Stimulated activated CD4-positive, alpha-beta T cell treated with anti-CD3 and anti-CD28 coated beads, TNF-alpha, amount 100 ng/mL, for 4 hours (primary cell): Measurements from ENCODE around the gene NRIP2.
A peak's percentile ranks its signal among the peaks of the same experiment; 100 is the strongest.
"Not testable (repeated sequence)": the region's sequence is repeated elsewhere in the genome, so short reads cannot be mapped to it uniquely, and the experiment has no call there.

Source experiments
- DNase-seq, 3 experiments: peaks; one replicate each; pipeline ENCODE4 v3.0.0-alpha.2; 2020; ENCODE audit warnings: low read depth in 3 of 3

The NRIP2 gene, protein sequence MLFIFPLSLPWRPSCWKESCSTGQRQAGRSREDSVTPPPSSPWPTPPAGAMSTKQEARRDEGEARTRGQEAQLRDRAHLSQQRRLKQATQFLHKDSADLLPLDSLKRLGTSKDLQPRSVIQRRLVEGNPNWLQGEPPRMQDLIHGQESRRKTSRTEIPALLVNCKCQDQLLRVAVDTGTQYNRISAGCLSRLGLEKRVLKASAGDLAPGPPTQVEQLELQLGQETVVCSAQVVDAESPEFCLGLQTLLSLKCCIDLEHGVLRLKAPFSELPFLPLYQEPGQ

DNA sequence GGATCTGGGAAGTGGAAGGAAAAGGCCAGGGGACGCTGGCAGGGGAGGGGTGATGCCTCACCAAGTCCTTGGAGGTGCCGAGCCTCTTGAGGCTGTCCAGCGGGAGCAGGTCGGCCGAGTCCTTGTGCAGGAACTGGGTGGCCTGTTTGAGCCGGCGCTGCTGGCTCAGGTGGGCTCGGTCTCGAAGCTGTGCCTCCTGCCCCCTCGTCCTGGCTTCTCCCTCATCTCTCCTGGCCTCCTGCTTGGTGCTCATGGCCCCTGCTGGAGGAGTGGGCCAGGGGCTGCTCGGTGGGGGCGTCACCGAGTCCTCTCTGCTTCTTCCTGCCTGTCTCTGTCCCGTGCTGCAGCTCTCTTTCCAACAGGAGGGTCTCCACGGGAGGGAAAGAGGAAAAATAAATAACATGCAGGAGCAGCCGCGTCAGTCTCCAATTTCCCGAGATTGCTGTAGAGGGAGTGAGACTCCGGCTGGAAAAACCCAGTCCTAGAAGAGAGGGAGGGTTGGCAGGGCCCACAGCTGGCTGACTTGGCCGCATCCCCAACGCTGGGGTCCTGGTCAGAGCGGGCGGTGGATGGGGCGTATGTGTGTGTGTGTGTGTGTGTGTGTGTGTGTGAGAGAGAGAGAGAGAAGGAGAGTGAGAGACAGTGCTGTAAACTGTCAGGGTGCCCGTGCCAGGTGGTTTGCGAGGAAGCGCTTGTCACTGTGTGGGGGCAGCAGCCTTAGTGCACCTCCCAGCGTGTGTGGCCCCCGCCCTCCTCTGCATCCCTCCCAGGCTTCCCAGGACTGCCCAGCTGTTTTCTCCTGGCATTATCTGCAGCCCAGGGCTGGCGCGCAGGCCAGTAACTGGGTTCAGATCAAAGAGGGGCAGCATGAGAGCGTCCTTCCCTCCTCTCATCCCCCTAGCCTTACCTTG, at the start of gene NRIP2:
Gene NRIP2 (minus strand): TSS at position 455 of the 911 bp plus-strand sequence. CDS start 52 bp downstream, at position 403.
- no peak for DNase-seq

DNA sequence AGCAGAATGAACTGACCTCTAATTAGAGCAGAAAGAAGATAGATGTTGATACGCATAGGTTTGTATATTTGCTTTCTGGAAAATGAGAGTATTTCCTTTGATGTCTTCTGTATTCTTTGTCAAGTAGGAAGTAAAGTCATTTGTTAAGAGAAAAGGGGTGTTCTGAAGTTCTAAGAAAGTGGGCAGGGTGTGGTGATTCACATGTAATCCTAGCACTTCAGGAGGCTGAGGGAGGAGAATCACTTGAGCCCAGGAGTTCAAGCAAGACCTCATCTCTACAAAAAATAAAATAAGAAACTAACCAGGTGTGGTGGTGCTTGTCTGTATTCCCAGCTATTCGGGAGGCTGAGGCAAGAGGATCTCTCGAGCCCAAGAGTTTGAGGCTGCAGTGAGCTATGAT, 45.0 kb upstream of the NRIP2 start:
- DNase-seq: no peak

DNA sequence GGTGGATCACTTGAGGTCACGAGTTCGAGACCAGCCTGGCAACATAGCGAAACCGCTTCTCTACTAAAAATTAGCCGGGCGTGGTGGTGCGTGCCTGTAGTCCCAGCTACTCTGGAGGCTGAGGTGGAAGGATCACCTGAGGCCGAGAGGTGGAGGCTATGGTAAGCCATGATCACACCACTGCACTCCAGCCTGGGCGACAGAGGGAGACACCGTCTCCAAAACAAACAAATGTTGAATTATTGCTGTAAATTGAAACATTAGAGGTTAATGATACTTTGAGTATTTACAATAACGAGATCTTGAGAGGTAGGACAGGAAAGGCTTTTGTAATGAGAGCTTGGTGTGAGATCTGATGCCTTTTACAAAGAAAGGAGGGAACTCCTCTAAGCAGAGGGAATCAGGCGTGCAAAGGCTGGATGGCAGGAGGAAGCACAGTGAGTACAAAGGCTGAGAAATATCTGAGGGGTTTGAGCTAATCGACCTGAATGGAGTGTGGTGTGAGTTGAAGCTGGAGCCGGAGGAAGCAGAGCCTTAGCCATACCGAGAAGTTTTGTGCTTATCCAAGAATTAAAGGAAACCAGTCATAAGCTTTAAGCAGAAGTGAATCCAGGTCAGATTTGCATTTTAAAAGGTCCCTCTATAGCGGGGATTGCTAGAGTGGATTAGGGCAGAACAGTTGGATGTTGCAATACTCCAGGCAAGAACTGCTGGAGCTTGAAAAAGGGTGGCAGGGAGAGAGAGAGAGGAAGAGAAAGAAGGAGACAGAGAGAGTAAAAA, 43.3 kb upstream of the NRIP2 start:
- DNase-seq: no peak

DNA sequence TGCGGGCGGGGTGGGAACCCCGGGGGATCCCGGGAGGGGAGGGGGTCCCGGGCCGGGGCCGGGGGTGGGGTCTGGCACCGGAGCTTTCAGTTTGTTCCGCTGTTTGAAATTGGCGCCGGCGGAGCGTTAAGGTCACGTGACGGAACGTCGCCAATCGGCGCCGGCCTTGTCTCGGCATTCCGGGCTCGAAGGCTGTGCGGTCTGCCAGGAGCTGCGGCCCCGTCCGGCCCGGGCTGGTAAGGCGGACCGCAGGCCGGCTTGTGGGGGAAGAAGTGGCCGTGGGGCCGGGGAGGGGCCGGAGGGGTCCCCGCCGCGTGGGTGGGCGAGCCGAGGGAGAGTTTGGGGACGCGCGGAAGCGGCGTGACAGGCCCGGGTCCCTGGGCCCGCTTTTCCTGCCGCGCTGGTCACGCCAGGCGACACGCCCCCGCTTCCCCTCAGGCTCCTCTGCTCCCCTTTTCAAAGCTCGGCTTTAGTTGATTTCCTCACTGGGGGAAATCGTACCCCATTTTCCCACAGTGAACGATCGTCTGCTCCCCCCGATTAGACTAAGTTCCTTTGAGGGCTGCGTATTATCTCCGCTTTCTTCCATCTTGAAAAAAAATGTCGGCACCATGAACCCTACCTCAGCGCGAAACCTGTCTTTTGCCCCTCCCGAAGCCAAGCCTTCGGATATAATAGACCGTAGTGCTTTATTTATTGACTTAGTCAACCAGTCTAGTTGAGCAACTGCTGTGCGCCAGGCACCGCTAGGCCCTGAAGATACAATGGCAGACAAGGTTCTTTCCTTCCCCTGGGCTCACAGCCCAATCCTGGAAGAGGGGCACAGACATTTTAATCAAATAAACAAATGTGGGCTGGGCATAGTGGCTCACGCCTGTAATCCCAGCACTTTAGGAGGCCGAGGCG, 42.5 kb upstream of the NRIP2 start, which contains the start of the genes FOXM1 and RHNO1:
Gene FOXM1 (minus strand): TSS at position 128 of the 906 bp plus-strand sequence. CDS start 2,696 bp downstream, outside the sequence.
Gene RHNO1 (plus strand): TSS at position 177 of the 906 bp plus-strand sequence. CDS start 8,144 bp downstream, outside the sequence.
- peak; percentile 77 to 78 (median 77) for DNase-seq

DNA sequence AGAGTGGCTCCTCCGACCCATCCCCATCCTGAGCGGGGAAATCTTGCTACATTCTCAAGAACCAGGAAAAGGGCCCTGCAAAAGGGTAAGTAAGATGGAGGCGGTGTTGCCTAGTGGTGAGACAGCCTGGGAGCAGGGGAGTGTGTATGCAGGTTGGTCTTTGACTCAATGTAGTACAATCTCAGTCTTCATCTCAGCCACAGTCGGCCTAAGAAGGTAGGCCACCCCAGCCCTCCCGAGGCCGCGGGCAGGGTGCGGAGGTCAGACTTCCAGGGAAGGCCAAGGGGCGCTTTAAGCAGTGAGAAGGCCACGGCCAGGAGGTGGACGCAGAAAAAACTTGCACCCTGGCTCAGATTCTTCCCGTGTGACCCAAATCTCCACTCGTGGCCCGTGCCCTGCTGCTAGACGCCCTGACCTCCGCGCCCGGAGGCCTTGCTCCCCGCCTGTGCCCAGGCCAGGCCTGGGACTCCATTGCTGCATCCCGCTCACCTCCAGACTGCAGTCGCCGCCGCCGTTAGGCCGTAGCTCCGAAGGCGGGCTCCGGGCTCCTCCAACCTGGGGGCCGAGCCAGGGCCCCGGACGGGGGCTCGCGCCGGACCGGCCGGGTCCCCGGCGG, 41.7 kb upstream of the NRIP2 start:
- no peak for DNase-seq

DNA sequence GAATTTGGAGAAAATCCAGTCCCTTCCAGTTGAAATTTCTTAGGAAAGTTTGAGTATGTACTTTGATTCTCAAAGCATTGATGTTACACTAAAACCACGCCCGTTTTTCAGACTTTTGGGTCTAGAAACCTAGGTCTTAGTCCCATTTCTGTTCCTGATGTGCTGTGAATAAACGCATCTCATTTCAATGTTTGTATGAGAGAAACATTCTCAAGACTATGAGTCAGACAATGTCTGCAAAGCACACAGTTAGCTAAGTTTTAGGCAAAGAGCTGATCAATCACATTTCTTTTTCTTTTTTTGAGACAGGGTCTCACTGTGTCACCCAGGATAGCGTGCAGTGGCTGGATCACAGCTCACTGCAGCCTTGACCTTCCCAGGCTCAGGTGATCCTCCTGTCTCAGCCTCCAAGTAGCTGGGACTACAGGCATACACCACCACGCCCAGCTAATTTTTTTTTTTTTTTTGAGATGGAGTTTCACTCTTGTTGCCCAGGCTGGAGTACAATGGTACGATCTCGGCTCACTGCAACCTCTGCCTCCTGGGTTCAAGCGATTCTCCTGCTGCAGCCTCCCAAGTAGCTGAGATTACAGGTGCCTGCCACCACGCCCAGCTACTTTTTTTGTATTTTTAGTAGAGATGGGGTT, 34.3 kb upstream of the NRIP2 start:
- DNase-seq: not testable (repeated sequence)

DNA sequence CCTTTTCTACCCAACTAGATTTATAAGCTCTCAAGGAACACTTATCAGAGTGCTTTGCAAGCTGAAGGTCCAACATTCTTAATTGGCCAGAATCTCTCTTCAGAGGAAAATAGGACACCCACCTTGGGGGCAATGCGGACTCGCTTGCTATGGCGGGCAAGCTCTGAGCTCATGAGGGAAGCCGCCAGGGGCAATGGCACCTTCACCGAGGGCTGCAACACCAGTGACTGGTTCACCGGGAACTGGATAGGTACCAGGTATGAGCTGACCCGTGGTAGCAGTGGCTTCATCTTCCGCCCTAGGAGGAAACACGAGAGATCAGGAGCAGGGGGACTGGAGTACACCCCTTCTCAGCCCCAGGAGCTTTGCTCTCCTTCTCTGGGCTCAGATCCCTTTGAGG, 29.4 kb upstream of the NRIP2 start:
- DNase-seq: no peak

DNA sequence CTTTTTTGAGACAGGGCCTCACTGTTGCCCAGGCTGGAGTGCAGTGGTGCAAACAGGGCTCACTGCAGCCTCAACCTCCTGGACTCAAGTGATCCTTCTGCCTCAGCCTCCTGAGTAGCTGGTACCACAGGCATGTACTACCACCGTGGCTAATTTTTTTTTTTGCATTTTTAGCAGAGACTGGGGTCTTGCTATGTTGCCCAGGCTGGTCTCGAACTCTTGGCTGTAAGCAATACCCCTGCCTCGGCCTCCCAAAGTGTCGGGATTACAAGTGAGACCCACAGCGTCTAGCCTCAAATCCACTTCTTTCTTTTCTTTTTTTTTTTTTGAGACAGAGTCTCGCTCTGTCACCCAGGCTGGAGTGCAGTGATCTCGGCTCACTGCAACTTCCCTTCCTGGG, 28.6 kb upstream of the NRIP2 start:
- DNase-seq: not testable (repeated sequence)

DNA sequence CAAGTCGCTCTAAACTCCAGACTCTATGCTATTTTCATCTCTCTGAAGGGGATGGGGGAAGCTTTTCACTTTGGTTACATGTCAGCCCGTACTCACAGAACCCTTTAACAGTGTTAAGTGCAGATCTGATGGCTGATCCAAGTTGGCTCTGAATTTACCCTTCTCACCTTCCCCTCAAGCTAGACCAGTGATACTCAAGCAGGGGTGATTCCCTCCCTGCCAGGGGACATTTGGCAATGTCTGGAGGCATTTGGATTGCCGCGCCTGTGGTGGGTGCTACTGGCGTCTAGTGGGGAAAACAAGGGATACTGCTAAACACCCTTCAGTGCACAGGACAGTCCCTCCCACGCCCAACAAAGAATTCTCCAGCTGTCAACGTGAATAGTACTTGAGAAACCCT, 28.0 kb upstream of the NRIP2 start:
- no peak for DNase-seq

DNA sequence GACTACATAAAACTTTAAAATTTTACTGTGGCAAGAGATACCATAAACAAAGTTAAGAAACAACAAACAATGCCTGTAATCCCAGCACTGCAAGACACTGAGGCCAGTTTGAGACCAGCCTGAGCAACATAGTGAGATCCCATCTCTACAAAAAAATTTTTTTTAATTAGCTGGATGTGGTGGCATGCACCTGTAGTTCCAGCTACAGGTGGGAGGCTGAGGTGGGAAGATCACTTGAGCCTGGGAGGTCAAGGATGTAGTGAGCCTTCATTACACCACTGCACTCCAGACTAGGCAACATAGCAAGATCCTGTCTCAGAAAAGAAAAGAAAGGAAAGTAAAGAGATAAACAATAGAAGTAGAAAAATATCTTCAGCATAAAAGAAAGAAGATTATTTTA, 25.3 kb upstream of the NRIP2 start:
- no peak for DNase-seq

DNA sequence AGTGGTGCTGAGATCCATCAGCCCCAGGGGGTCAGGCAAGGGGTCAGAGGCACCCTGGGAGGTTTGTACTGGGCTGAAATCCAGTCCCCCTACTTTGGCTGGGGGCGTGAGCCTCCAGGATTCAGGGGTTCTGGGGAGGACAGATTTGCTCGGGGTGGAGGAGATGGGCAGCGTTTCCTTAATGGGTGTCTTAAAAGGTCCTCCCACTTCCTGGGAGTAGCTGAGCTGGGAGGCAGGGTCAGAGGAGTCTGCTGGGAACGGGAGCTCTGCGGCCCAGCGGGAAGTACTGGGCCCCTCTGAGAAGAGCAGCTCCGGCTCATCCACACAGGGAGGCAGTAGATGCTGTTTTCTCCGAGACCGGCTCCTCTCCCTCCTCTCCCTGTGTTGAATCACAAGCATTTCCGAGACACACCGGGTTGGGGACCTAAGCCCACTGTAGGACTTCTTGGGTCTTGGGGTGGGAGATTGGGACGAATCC, 24.1 kb upstream of the NRIP2 start:
- DNase-seq: no peak

DNA sequence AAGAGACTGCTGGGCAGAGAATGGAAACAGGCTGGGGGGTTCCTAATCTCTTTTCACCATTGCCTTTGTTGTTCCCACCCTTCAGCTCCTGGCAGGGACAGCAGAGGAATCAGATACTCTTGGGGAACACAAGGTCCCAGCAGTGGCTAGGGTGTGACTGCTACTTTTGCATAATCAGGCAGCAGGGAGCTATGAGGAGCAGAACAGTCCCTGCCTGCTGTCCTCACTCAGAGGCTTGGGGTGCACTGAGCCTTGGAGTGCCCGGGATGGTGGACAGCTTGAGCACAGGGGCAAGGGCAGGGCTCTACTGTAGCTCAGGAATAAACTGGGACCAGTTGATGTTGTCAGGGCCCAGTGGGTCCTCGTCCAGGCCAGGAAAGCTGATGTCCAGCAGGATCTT, 23.5 kb upstream of the NRIP2 start:
- DNase-seq: no peak

DNA sequence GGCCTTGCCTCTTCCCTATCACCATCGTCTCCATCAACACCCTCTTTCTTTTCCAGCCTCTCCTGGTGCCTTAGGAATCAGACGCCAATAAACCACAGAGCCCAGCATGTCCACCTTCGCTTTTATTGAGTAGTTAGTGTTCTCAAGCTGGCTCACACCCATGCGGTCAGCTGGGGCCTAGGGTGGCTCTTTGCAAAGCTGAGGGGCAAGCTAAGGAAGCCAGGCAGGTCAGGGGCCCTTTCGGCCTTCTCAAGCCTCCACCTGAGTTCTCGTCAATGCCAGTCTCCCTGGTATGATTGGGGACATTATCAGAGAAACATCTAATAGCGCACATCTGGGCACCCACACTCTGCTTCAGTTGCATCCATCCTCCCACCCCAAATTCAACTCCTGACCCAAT, 22.7 kb upstream of the NRIP2 start:
- DNase-seq: no peak

DNA sequence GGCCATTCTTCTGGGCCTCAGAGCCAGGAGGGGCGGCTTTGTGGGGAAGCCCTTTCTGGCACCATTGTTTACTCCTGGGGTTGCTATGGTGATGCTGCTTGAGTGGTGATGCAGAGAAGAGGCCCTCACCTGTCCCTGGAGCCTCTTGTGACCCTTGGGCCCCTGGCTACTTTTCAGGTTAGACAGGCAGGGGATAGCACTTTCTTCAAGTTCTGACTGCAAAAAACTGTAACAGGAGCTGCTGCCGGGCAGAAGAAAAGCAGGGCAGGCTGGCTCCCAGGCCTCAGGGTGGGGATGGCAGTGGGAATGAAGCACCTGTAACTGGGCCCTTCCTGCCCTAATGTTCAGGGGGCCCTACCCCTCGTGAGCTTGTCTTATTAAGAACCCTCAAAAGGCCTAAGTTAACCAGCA, 22.2 kb upstream of the NRIP2 start, which contains the start of gene TEX52:
Gene TEX52 (minus strand): TSS at position 19 of the 411 bp plus-strand sequence. CDS start 13 bp downstream, at position 6.
- no peak for DNase-seq

DNA sequence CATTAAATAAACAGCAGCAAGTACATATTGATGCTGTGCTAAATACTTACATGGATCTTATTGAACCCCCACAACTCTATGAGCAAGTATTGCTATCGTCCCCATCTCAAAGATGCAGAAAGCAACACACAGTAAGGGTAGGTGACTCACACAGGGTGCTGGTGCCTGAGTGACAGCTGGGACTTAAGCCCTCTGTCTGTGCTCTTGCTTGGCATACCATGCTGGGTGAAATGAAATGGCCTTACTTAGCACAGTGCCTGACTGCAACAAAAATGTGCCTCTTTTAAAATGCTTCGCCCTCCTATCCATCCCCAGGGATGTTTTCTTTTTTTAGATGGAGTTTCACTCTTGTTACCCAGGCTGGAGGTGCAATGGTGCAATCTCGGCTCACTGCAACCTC, 21.2 kb upstream of the NRIP2 start:
- no peak for DNase-seq

DNA sequence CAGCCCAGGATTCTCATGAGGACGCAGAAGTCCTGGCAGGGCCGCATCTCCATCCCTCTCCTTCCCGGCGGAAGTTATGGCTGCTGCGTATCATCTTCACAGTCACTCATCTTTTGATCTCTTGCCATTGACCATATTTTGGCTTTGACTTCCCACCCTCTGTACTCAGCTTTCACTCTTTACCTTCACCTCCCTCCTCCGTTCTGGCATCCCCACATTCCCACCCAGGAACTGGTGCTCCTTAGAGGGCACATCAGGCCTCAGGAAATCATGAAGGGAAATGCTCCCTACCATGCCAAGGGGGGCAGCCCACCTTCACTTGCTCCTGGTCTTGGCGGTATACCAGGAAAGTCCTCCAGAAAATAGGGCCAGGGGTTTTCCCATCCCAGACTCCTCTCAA, 20.7 kb upstream of the NRIP2 start:
- DNase-seq: no peak

DNA sequence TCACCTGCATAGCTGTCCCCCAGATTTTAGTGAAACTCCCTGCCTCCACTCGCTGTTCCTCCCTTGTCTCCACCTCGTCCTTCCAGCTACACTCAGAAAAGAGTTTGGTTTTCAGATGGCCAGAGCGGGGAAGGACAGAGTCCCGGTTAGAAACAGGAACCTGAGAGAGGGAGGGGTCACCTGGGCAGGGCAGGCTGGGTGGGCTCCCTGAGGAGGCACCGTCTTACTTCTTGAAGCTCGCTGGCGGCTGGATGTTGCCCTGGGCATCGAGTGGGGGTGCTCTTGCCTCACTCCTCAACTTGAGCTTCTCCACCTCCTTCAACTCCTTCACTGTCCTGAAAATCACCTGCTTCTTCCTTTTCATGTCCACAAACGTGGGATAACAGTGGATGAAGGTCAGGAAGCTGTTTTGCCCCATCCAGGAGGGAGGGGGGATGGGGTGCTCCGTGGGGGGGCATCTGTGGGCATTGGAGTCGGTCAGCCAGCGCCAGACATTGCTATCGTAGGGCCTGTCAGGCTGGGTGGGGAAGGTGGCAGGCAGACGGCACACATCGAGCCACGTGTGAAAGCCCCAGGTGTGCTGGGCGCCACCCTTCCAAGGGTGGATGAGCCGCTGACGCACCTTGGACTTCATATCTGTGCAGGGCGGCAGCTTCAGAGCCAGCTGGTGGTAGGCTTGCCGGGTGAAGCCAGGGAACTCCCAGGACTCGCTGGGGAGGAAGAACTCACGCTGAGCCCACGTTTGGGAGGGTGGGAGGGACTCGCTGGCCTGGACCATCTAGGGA, 20.0 kb upstream of the NRIP2 start:
- DNase-seq: no peak

DNA sequence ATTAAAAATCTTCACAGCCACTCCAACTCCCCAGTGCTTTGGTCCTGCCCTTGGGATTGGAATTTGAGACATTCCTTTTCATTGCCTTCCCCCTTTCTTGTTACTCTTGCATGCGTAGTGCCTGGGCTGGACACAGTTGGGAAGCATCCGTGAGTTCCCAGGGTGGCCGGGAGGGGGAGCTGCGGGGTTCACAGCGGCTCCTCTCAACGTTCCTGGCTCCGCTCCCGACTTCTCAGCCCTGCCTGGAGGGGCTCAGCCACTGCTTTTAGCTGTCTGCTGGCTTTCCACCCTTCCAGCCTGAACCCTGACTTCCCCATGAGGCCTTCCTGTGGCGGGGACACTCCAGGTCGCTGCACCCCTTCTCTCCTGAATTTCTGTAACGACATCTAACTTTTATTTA, 18.8 kb upstream of the NRIP2 start:
- DNase-seq: peak in 2 of 3 experiments; percentile 29 to 31

DNA sequence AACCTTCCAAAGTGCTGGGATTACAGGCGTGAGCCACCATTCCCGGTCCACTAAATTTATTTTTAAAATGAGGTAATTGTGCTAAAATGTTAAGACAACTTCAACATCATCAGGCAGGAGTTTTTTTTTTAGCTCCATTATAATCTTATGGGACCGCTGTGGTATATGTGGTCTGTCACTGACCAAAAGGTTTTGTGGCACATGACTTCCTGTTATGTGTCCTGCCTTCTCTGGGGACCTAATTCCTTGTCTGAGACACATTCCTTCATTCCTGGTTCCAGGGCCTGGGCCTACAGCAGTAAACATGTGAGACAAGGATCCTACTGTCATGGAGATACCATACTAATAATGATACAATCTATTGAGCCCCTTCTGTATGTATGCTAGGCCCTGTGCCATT, 17.1 kb upstream of the NRIP2 start:
- DNase-seq: no peak
